Cardiac fibroblast (primary cell): ENCODE results near the gene SLC22A12.
A peak's percentile ranks its signal among the peaks of the same experiment; 100 is the strongest.

Experiments
- DNase-seq, 2 donors: peaks; one replicate each; pipeline versions ENCODE4 v3.0.0 to v3.0.0-alpha.2; 2010; ENCODE audit warnings: low read depth in 2 of 2
- H3K4me3 ChIP-seq, 2 donors: replicated peaks in 1 of 2; 1 replicate in 1 of 2; 2 replicates in 1 of 2; pipeline ENCODE4 v1.5.1; 2011; ENCODE audit warnings: low read depth in 2 of 2, low read length in 2 of 2, mild to moderate bottlenecking in 2 of 2, moderate library complexity in 1 of 2
- CTCF ChIP-seq: IDR thresholded peaks from one replicate; pipeline ENCODE4 v1.5.1; 2011; ENCODE audit warnings: low read depth, mild to moderate bottlenecking, low read length, inconsistent platforms

The SLC22A12 gene

GRCh38 chr11:64619811-64620380 is 28.9 kb downstream of the SLC22A12 start:
- peak; percentile 63 to 80 for DNase-seq
- no peak overlapping the region for H3K4me3 ChIP-seq
- TF ChIP-seq CTCF: no peak

GRCh38 chr11:64620381-64620971 is 29.5 kb downstream of the SLC22A12 start:
- TF ChIP-seq CTCF: no peak
- peak in 1 of 2 donors; percentile 65 for DNase-seq
- H3K4me3 ChIP-seq: no peak overlapping the region

GRCh38 chr11:64621283-64622019 is 30.4 kb downstream of the SLC22A12 start:
- no peak overlapping the region for H3K4me3 ChIP-seq
- no peak for TF ChIP-seq CTCF
- no peak for DNase-seq

- no peak for DNase-seq
Measured at GRCh38 chr11:64622681-64623080, 31.7 kb downstream of the SLC22A12 start.

GRCh38 chr11:64624883-64625481 is 34.0 kb downstream of the SLC22A12 start:
- H3K4me3 ChIP-seq: no peak overlapping the region
- no peak for TF ChIP-seq CTCF
- DNase-seq: no peak

More at GRCh38 chr11:64622681-64623080, 31.7 kb downstream of the SLC22A12 start:
- no peak overlapping the region for H3K4me3 ChIP-seq
- TF ChIP-seq CTCF: no peak

- no peak for TF ChIP-seq CTCF
- no peak overlapping the region for H3K4me3 ChIP-seq
- no peak for DNase-seq
Measured at GRCh38 chr11:64626637-64627036, 35.6 kb downstream of the SLC22A12 start.
